ENCODE data around the gene MAP4K2. TPM values are rescaled to one million over a fixed set of nuclear protein-coding genes. Genes with fewer than 3 reads are reported as not detected.

Gene MAP4K2
- total and polyA plus RNA-seq, 12 donors, result 4.6 to 19.9 (median 8.4) TPM

GRCh38 chr11:64741375-64742086, 61.5 kb downstream of the MAP4K2 start:
- Histone ChIP-seq H3K27me3 (no peaks in the 10 kb centered on the region), H3K4me3 (peak overlapping the region in 9 of 10 donors; percentile 61 to 80 (median 70)), H3K9me3 (no peaks in the 10 kb centered on the region), H3K36me3 (peaks cover 0 to 37% (median 0%) of the 10 kb centered on the region in 9 donors), H3K27ac (peak overlapping the region in 8 of 10 donors; percentile 93 to 99 (median 97)), H3K4me1 (peaks cover 16 to 44% (median 41%) of the 10 kb centered on the region in 9 donors)
- no peak for ATAC-seq
- no peak for DNase-seq
- WGBS, 2 donors, result 67 to 77% methylated on average over 24 of the region's 24 CpGs
- TF ChIP-seq, protein P1, sequence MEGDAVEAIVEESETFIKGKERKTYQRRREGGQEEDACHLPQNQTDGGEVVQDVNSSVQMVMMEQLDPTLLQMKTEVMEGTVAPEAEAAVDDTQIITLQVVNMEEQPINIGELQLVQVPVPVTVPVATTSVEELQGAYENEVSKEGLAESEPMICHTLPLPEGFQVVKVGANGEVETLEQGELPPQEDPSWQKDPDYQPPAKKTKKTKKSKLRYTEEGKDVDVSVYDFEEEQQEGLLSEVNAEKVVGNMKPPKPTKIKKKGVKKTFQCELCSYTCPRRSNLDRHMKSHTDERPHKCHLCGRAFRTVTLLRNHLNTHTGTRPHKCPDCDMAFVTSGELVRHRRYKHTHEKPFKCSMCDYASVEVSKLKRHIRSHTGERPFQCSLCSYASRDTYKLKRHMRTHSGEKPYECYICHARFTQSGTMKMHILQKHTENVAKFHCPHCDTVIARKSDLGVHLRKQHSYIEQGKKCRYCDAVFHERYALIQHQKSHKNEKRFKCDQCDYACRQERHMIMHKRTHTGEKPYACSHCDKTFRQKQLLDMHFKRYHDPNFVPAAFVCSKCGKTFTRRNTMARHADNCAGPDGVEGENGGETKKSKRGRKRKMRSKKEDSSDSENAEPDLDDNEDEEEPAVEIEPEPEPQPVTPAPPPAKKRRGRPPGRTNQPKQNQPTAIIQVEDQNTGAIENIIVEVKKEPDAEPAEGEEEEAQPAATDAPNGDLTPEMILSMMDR (IDR thresholded peaks at IDR 0.05), result no peak
- intact Hi-C loops (cut with DNase I), result loop anchor here in 1 of 10 donors (5.0 kb wide), 1 partner anchor 36 kb away; the partner anchor contains the start of gene SF1

DNA sequence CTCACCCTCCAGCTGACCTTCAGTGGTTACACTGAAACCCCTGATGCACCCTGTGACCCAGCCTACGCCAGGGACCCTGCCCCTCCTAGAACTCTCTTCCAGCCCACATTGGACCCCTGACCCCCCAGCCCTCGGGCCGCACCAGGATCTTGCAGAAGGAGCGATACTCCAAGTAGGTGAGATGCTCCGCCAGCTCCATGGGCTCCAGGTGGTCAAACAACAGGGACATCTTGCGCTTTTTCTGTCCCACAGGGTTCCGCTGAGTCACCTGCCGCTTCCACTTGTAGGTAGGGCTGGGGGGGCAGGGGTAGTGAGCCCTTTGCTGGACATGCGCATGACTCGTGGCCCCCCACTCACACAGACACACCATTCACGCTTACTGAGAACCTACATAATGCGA, 63.1 kb downstream of the MAP4K2 start:
- Histone ChIP-seq H3K9me3 (no peaks in the 10 kb centered on the region), H3K27me3 (no peaks in the 10 kb centered on the region), H3K36me3 (peaks cover 0 to 54% (median 0%) of the 10 kb centered on the region in 9 donors), H3K27ac (no peak overlapping the region), H3K4me1 (peaks cover 16 to 30% (median 27%) of the 10 kb centered on the region in 9 donors), H3K4me3 (no peak overlapping the region)
- TF ChIP-seq, protein P1 (IDR thresholded peaks at IDR 0.05), result no peak
- intact Hi-C loops (cut with DNase I), result loop anchor here in 1 of 10 donors (5.0 kb wide), 1 partner anchor 37 kb away; the partner anchor contains the start of gene SF1
- ATAC-seq (no peak), DNase-seq (no peak)
- 96% methylated on average over 12 of the region's 12 CpGs for whole genome bisulfite sequencing, 2 donors

DNA sequence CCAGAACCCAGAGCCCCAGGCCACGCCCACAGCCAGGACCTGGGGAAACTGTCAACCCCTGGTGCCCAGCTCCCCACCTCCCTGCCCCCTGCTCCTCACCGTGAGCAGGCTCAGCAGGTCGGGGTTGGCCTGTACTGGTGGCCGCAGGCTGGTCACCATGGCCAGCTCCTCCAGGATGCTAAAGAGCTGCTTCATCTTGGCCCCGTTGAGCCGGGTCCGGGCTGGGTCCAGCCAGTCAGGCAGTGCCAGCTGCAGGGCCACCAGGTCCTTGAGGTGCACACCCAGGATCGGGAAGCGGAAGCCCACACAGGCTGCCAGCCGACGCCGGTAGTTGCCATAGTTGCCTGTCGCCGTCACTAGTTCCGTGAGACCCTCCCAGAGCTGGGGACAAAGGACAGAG, 66.4 kb downstream of the MAP4K2 start:
- ATAC-seq (no peak), DNase-seq (no peak)
- Histone ChIP-seq H3K4me1 (peaks cover 0 to 5% (median under 1%) of the 10 kb centered on the region in 9 donors), H3K36me3 (peaks cover 0 to 80% (median 0%) of the 10 kb centered on the region in 9 donors), H3K9me3 (no peaks in the 10 kb centered on the region), H3K27ac (no peak overlapping the region), H3K27me3 (no peaks in the 10 kb centered on the region), H3K4me3 (no peak overlapping the region)
- TF ChIP-seq, protein P1 (IDR thresholded peaks at IDR 0.05), result no peak
- intact Hi-C loops (cut with DNase I), result no loop called here
- WGBS, 2 donors, result 95% methylated on average over 15 of the region's 15 CpGs

DNA sequence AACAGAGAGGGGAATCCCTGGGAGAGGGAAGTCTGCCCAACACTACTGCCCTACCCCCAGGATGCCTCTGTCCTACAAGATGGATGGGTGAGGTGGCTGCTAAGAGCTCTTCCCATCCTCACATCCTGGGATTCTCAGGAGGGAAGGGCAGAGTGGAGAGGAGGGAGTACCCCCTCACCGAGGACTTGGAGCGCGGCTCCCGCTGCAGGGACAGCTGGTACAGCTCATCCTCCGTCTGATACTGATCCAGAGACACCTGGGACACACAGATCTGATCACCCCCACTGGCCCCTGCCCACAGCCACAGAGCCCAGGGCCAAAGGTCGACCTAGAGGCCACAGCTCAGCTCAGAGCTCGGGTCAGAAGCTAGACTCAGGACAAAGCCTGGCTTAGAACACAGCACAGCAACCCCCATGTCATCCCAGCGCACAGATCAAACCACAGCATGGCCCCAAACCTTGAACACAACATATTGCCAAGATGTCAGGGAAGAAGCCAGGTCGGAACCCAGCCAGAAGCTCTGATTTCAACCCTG, 67.2 kb downstream of the MAP4K2 start:
- Histone ChIP-seq H3K4me3 (no peak overlapping the region), H3K27ac (no peak overlapping the region), H3K36me3 (peaks cover 0 to 83% (median 0%) of the 10 kb centered on the region in 9 donors), H3K4me1 (no peaks in the 10 kb centered on the region), H3K9me3 (no peaks in the 10 kb centered on the region), H3K27me3 (no peaks in the 10 kb centered on the region)
- ATAC-seq (peak in 1 of 8 donors; percentile 6), DNase-seq (no peak)
- intact Hi-C loops (cut with DNase I), result no loop called here
- 88 to 92% methylated on average over 9 of the region's 9 CpGs for WGBS, 2 donors
- TF ChIP-seq, protein P1 (IDR thresholded peaks at IDR 0.05), result no peak

Other genes with a start within 250 kb of the MAP4K2 start
- gene SLC22A11, start 247.3 kb downstream of the MAP4K2 start, total RNA-seq, result not detected
- gene SLC22A11, start 247.3 kb downstream of the MAP4K2 start, polyA plus RNA-seq, result not detected
- gene SLC22A12, start 212.0 kb downstream of the MAP4K2 start, total RNA-seq, result not detected
- gene SLC22A12, start 212.0 kb downstream of the MAP4K2 start, polyA plus RNA-seq, result not detected
- gene NRXN2, start 80.0 kb downstream of the MAP4K2 start, total RNA-seq, result 1 to 10 TPM in 6 of 10 donors, under 1 TPM in 4; 0.81 to 5.5 (median 1.4) TPM
- 1 to 10 TPM in 1 of 2 donors, under 1 TPM in 1; 0.45 to 1.8 TPM for gene NRXN2, start 80.0 kb downstream of the MAP4K2 start, polyA plus RNA-seq
- 10 to 100 TPM; 18.9 to 49.8 (median 25.4) TPM for gene RASGRP2, start 59.1 kb downstream of the MAP4K2 start, total RNA-seq
- gene RASGRP2, start 59.1 kb downstream of the MAP4K2 start, polyA plus RNA-seq, result 100 to 1,000 TPM in 1 of 2 donors, 10 to 100 TPM in 1; 31.3 to 128 TPM
- gene PYGM, start 43.2 kb downstream of the MAP4K2 start, total RNA-seq, result 100 to 1,000 TPM in 8 of 10 donors, 10 to 100 TPM in 2; 76.8 to 249 (median 132) TPM
- 10 to 100 TPM; 11.3 to 90.1 TPM for gene PYGM, start 43.2 kb downstream of the MAP4K2 start, polyA plus RNA-seq
- gene SF1, start 24.7 kb downstream of the MAP4K2 start, total RNA-seq, result 100 to 1,000 TPM; 149 to 201 (median 165) TPM
- gene SF1, start 24.7 kb downstream of the MAP4K2 start, polyA plus RNA-seq, result 10 to 100 TPM; 45.6 to 91.1 TPM
- 10 to 100 TPM in 2 of 10 donors, 1 to 10 TPM in 8; 5.8 to 12.5 (median 8.1) TPM for gene MEN1, start 7.3 kb upstream of the MAP4K2 start, total RNA-seq
- 10 to 100 TPM in 1 of 2 donors, 1 to 10 TPM in 1; 9.9 to 10.7 TPM for gene MEN1, start 7.3 kb upstream of the MAP4K2 start, polyA plus RNA-seq
- gene CDC42BPG, start 41.4 kb upstream of the MAP4K2 start, total RNA-seq, result 1 to 10 TPM in 1 of 10 donors, under 1 TPM in 9; 0.04 to 1.3 (median 0.27) TPM
- under 1 TPM; 0.17 to 0.37 TPM for gene CDC42BPG, start 41.4 kb upstream of the MAP4K2 start, polyA plus RNA-seq
- 10 to 100 TPM; 30.7 to 73.1 (median 43.9) TPM for gene EHD1, start 75.4 kb upstream of the MAP4K2 start, total RNA-seq
- gene EHD1, start 75.4 kb upstream of the MAP4K2 start, polyA plus RNA-seq, result 10 to 100 TPM; 26.0 to 39.7 TPM
- gene ATG2A, start 114.0 kb upstream of the MAP4K2 start, total RNA-seq, result 10 to 100 TPM; 12.4 to 17.7 (median 16.0) TPM
- gene ATG2A, start 114.0 kb upstream of the MAP4K2 start, polyA plus RNA-seq, result 10 to 100 TPM; 14.8 to 18.6 TPM
- 10 to 100 TPM; 13.4 to 29.8 (median 20.4) TPM for gene PPP2R5B, start 121.5 kb upstream of the MAP4K2 start, total RNA-seq
- 10 to 100 TPM; 26.6 to 30.8 TPM for gene PPP2R5B, start 121.5 kb upstream of the MAP4K2 start, polyA plus RNA-seq
- gene GPHA2, start 132.7 kb upstream of the MAP4K2 start, total RNA-seq, result not detected
- gene GPHA2, start 132.7 kb upstream of the MAP4K2 start, polyA plus RNA-seq, result not detected
- not detected for gene MAJIN, start 168.9 kb upstream of the MAP4K2 start, total RNA-seq
- not detected for gene MAJIN, start 168.9 kb upstream of the MAP4K2 start, polyA plus RNA-seq
- 10 to 100 TPM in 1 of 10 donors, 1 to 10 TPM in 8, under 1 TPM in 1; 0.66 to 31.8 (median 1.7) TPM for gene BATF2, start 193.8 kb upstream of the MAP4K2 start, total RNA-seq
- gene BATF2, start 193.8 kb upstream of the MAP4K2 start, polyA plus RNA-seq, result 1 to 10 TPM; 2.1 to 2.9 TPM
- gene ARL2, start 210.9 kb upstream of the MAP4K2 start, total RNA-seq, result 100 to 1,000 TPM in 9 of 10 donors, 10 to 100 TPM in 1; 92.6 to 144 (median 117) TPM
- gene ARL2, start 210.9 kb upstream of the MAP4K2 start, polyA plus RNA-seq, result 100 to 1,000 TPM; 115 to 157 TPM
- 10 to 100 TPM; 11.4 to 21.8 (median 15.2) TPM for gene SNX15, start 224.2 kb upstream of the MAP4K2 start, total RNA-seq
- 10 to 100 TPM; 14.7 to 23.2 TPM for gene SNX15, start 224.2 kb upstream of the MAP4K2 start, polyA plus RNA-seq
- 1 to 10 TPM; 3.8 to 9.3 (median 4.8) TPM for gene SAC3D1, start 238.0 kb upstream of the MAP4K2 start, total RNA-seq
- gene SAC3D1, start 238.0 kb upstream of the MAP4K2 start, polyA plus RNA-seq, result 10 to 100 TPM in 1 of 2 donors, 1 to 10 TPM in 1; 4.7 to 17.3 TPM

Data from heart right ventricle (tissue), 16 donors.